AG09309 (cell line): Measurements from ENCODE around the gene NPC1L1.

ENCODE experiments used
- DNase-seq: peaks from one replicate; pipeline ENCODE4 v3.0.0-alpha.2; 2010; ENCODE audit warnings: low read depth
- H3K4me3 ChIP-seq: 2 replicates; pipeline ENCODE4 v1.5.1; 2011; ENCODE audit warnings: mild to moderate bottlenecking, low read depth, low read length, moderate library complexity; ENCODE audit not compliant: control insufficient read depth
- CTCF ChIP-seq: IDR thresholded peaks from 2 replicates; pipeline ENCODE4 v1.5.1; 2011; ENCODE audit warnings: mild to moderate bottlenecking, low read depth, low read length, inconsistent platforms; ENCODE audit not compliant: insufficient read depth, control insufficient read depth; ENCODE audit errors: missing control alignments

NPC1L1 gene

GRCh38 chr7:44522315-44522714 lies 18.8 kb downstream of the NPC1L1 start:
- no peak for DNase-seq
- TF ChIP-seq CTCF = no peak
- no peak overlapping the region for H3K4me3 ChIP-seq

- DNase-seq = no peak
- TF ChIP-seq CTCF = no peak
- H3K4me3 ChIP-seq = no peak overlapping the region
Observed at GRCh38 chr7:44521347-44522095, 19.6 kb downstream of the NPC1L1 start.

- DNase-seq = no peak
- no peak for TF ChIP-seq CTCF
- no peak overlapping the region for H3K4me3 ChIP-seq
Observed at GRCh38 chr7:44520574-44520973, 20.6 kb downstream of the NPC1L1 start.

GRCh38 chr7:44519546-44519945 lies 21.6 kb downstream of the NPC1L1 start:
- no peak for DNase-seq
- TF ChIP-seq CTCF = no peak

GRCh38 chr7:44518761-44519160 lies 22.4 kb downstream of the NPC1L1 start:
- no peak for DNase-seq
- no peak for TF ChIP-seq CTCF

More at GRCh38 chr7:44519546-44519945, 21.6 kb downstream of the NPC1L1 start:
- no peak overlapping the region for H3K4me3 ChIP-seq

GRCh38 chr7:44517175-44517574 lies 24.0 kb downstream of the NPC1L1 start:
- TF ChIP-seq CTCF = no peak
- no peak for DNase-seq
- no peak overlapping the region for H3K4me3 ChIP-seq

More at GRCh38 chr7:44518761-44519160, 22.4 kb downstream of the NPC1L1 start:
- H3K4me3 ChIP-seq = no peak overlapping the region

GRCh38 chr7:44515590-44516268 lies 25.4 kb downstream of the NPC1L1 start:
- no peak overlapping the region for H3K4me3 ChIP-seq
- DNase-seq = no peak
- TF ChIP-seq CTCF = no peak
